Keratinocyte (primary cell): ENCODE data around the gene DCBLD2. TPM values are rescaled to one million over a fixed set of nuclear protein-coding genes. Genes with fewer than 3 reads are reported as not detected.

Experiments
- DNase-seq: peaks from one replicate; pipeline ENCODE4 v3.0.0-alpha.2; 2011; ENCODE audit warnings: low read depth, missing footprints, low spot score
- FAIRE-seq: peaks from 2 replicates; lab custom pipeline; 2011; peaks lifted over from hg19 to GRCh38; lab: Jason Lieb, UNC
- H2AFZ ChIP-seq: 2 replicates; pipeline ENCODE4 v1.6.0; 2012; ENCODE audit warnings: low read length, control low read depth, inconsistent platforms; ENCODE audit not compliant: control insufficient read depth
- H3K27ac ChIP-seq: 2 replicates; pipeline ENCODE4 v1.5.1; 2011; ENCODE audit warnings: low read length; ENCODE audit not compliant: control insufficient read depth, insufficient read depth
- H3K27me3 ChIP-seq: 3 replicates; pipeline ENCODE4 v1.6.0; 2011; ENCODE audit warnings: low read length; ENCODE audit not compliant: control insufficient read depth, insufficient read depth; ENCODE audit errors: extremely low read depth
- H3K36me3 ChIP-seq, 2 experiments: 2 replicates in 1 of 2; 3 replicates in 1 of 2; pipeline ENCODE4 v1.5.1; 2011; ENCODE audit warnings: low read length in 2 of 2, mild to moderate bottlenecking in 1 of 2; ENCODE audit not compliant: control insufficient read depth in 2 of 2, insufficient read depth in 2 of 2; ENCODE audit errors: extremely low read depth in 1 of 2
- H3K4me1 ChIP-seq: 3 replicates; pipeline ENCODE4 v1.5.1; 2011; ENCODE audit warnings: low read length; ENCODE audit not compliant: control insufficient read depth, insufficient read depth; ENCODE audit errors: extremely low read depth
- H3K4me2 ChIP-seq: 3 replicates; pipeline ENCODE4 v1.6.0; 2011; ENCODE audit warnings: low read depth, low read length; ENCODE audit not compliant: control insufficient read depth, insufficient read depth; ENCODE audit errors: extremely low read depth
- H3K4me3 ChIP-seq, 3 experiments: fragments of 200-600 bp in 1 of 3; sonication (generic) in 1 of 3; 2 replicates in 2 of 3; 3 replicates in 1 of 3; pipeline ENCODE4 v1.5.1; 2011 to 2016; ENCODE audit warnings: low read length in 3 of 3, mild to moderate bottlenecking in 3 of 3, control low read depth in 2 of 3, inconsistent platforms in 1 of 3, low read depth in 1 of 3, mixed read lengths in 1 of 3, mixed run types in 1 of 3, moderate library complexity in 1 of 3; ENCODE audit not compliant: control insufficient read depth in 2 of 3, insufficient read depth in 2 of 3; ENCODE audit errors: extremely low read depth in 1 of 3
- H3K79me2 ChIP-seq: 2 replicates; pipeline ENCODE4 v1.6.0; 2012; ENCODE audit warnings: low read length; ENCODE audit not compliant: control insufficient read depth, insufficient read depth
- H3K9ac ChIP-seq: 3 replicates; pipeline ENCODE4 v1.6.0; 2011; ENCODE audit warnings: low read length; ENCODE audit not compliant: control insufficient read depth, insufficient read depth; ENCODE audit errors: extremely low read depth
- H3K9me1 ChIP-seq: 3 replicates; pipeline ENCODE4 v1.6.0; 2011; ENCODE audit warnings: low read length; ENCODE audit not compliant: control insufficient read depth, insufficient read depth; ENCODE audit errors: extremely low read depth
- H3K9me3 ChIP-seq: 2 replicates; pipeline ENCODE4 v1.5.1; 2012; ENCODE audit warnings: low read depth, low read length; ENCODE audit not compliant: control insufficient read depth
- H4K20me1 ChIP-seq: 3 replicates; pipeline ENCODE4 v1.6.0; 2011; ENCODE audit warnings: low read length; ENCODE audit not compliant: control insufficient read depth, insufficient read depth; ENCODE audit errors: extremely low read depth
- EZH2 ChIP-seq: IDR thresholded peaks from one replicate; pipeline ENCODE4 v1.6.1; 2012; ENCODE audit warnings: inconsistent platforms, mild to moderate bottlenecking, low read length, moderate library complexity
- dilution Hi-C: fragments of 300-500 bp; cut with MboI; formaldehyde crosslinking; loops from one replicate; pipeline ENCODE4 v1.7.0; 2020; ENCODE audit warnings: low sequenced_read_pairs; ENCODE audit not compliant: extremely low pct_ligation_motif_present
- polyA plus RNA-seq, 5 experiments: library from polyadenylated mRNA; depleted of rRNA in 3 of 5; stranded (reverse) in 3 of 5; stranded (forward) in 1 of 5; unstranded in 1 of 5; fragments of >200 nt; gene quantifications; 1 replicate in 1 of 5; 2 replicates in 3 of 5; 3 replicates in 1 of 5; pipeline versions ENCODE4 v1.2.1 to v1.2.3, GENCODE V29; 2011 to 2012; ENCODE audit warnings: missing spikeins in 2 of 5, low read depth in 1 of 5, low replicate concordance in 1 of 5
- TF ChIP-seq, protein P1 (sequence below), 3 experiments: IDR thresholded peaks in 1 of 3; conservative IDR thresholded peaks in 1 of 3; optimal IDR thresholded peaks in 1 of 3; 2 replicates in 2 of 3; 3 replicates in 1 of 3; pipeline versions ENCODE3 to v1.5.1; 2011; ENCODE audit warnings: low read length in 3 of 3, mild to moderate bottlenecking in 3 of 3, moderate library complexity in 2 of 3, control low read depth in 1 of 3, inconsistent platforms in 1 of 3; ENCODE audit not compliant: insufficient read depth in 2 of 3; ENCODE audit errors: extremely low read depth in 1 of 3

DCBLD2 gene
- polyA plus RNA-seq, 1 donor (not counting 4 experiments of a cell fraction or from before 2014, with no cell fraction given), result 465 TPM

DNA sequence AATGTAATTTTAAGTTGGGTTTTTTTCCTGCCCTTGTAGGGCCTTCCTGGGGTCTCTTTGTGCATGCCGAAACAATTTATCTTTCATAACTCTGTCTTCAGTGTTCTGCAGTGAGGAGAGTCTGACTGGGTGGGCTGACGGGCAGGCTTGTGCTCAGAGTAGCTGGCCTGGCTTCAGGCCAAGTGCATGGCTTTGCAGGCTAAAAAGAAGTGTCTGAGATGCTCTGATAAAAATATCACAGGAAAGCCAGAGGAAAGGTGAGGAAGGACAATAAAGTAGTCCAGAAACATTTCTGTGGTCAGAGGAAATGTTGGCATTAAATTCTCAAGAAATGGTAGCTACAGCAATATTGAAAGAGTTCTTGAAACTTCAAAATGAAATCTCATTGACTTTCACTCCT is 112.8 kb downstream of the DCBLD2 start:
- H3K9me3 ChIP-seq, result no peaks in the 10 kb centered on the region
- no peaks in the 10 kb centered on the region for H3K27me3 ChIP-seq
- H3K27ac ChIP-seq, result no peak overlapping the region
- H3K4me1 ChIP-seq, result peaks cover 18% of the 10 kb centered on the region
- H3K4me2 ChIP-seq, result no peak overlapping the region
- H3K4me3 ChIP-seq, result no peak overlapping the region
- H3K36me3 ChIP-seq, result no peaks in the 10 kb centered on the region
- TF ChIP-seq EZH2, result no peak
- TF ChIP-seq, protein P1, sequence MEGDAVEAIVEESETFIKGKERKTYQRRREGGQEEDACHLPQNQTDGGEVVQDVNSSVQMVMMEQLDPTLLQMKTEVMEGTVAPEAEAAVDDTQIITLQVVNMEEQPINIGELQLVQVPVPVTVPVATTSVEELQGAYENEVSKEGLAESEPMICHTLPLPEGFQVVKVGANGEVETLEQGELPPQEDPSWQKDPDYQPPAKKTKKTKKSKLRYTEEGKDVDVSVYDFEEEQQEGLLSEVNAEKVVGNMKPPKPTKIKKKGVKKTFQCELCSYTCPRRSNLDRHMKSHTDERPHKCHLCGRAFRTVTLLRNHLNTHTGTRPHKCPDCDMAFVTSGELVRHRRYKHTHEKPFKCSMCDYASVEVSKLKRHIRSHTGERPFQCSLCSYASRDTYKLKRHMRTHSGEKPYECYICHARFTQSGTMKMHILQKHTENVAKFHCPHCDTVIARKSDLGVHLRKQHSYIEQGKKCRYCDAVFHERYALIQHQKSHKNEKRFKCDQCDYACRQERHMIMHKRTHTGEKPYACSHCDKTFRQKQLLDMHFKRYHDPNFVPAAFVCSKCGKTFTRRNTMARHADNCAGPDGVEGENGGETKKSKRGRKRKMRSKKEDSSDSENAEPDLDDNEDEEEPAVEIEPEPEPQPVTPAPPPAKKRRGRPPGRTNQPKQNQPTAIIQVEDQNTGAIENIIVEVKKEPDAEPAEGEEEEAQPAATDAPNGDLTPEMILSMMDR (optimal IDR thresholded peaks at IDR 0.05 in 1 of 3, IDR thresholded peaks at IDR 0.05 in 1 of 3, conservative IDR thresholded peaks at IDR 0.05 in 1 of 3; ENCODE audit: extremely low read depth in 1 of 3, insufficient read depth in 2 of 3, low read length in 3 of 3), result no peak
- H3K9ac ChIP-seq, result no peak overlapping the region
- FAIRE-seq (no peak), DNase-seq (no peak)
- H3K9me1 ChIP-seq, result no peaks in the 10 kb centered on the region
- no peaks in the 10 kb centered on the region for H4K20me1 ChIP-seq
- H3K79me2 ChIP-seq, result no peaks in the 10 kb centered on the region
- no peak overlapping the region for H2AFZ ChIP-seq
- dilution Hi-C loops, result loop anchor here (25.0 kb wide), 1 partner anchor 176 kb away; no protein-coding TSS in a partner anchor

- no peaks in the 10 kb centered on the region for H3K79me2 ChIP-seq
- H3K4me2 ChIP-seq, result no peak overlapping the region
- no peak overlapping the region for H2AFZ ChIP-seq
- DNase-seq, result no peak
- no peak overlapping the region for H3K4me3 ChIP-seq
- no peaks in the 10 kb centered on the region for H3K9me3 ChIP-seq
- FAIRE-seq, result peak; percentile 9
- no peaks in the 10 kb centered on the region for H3K27me3 ChIP-seq
- H3K9me1 ChIP-seq, result no peaks in the 10 kb centered on the region
- dilution Hi-C loops, result loop anchor here (25.0 kb wide), 1 partner anchor 175 kb away; no protein-coding TSS in a partner anchor
- H3K4me1 ChIP-seq, result peaks cover 25% of the 10 kb centered on the region
- no peaks in the 10 kb centered on the region for H3K36me3 ChIP-seq
- no peak overlapping the region for H3K9ac ChIP-seq
- no peak overlapping the region for H3K27ac ChIP-seq
- H4K20me1 ChIP-seq, result no peaks in the 10 kb centered on the region
- no peak for TF ChIP-seq EZH2
- TF ChIP-seq, protein P1 (optimal IDR thresholded peaks at IDR 0.05 in 1 of 3, IDR thresholded peaks at IDR 0.05 in 1 of 3, conservative IDR thresholded peaks at IDR 0.05 in 1 of 3; ENCODE audit: extremely low read depth in 1 of 3, insufficient read depth in 2 of 3, low read length in 3 of 3), result no peak
These were observed 114.3 kb downstream of the DCBLD2 start for GRCh38 chr3:98787181-98787580.
